Ovary (tissue), 9 donors: ENCODE measurements around the gene STING1. TPM values are rescaled to one million over a fixed set of nuclear protein-coding genes. Genes with fewer than 3 reads are reported as not detected.
"Not testable (repeated sequence)": the region's sequence is repeated elsewhere in the genome, so short reads cannot be mapped to it uniquely, and the experiment has no call there.

Experiments
- DNase-seq, 5 donors: peaks; one replicate each; pipeline ENCODE4 v3.0.0-alpha.2; 2019 to 2020
- H3K27ac ChIP-seq, 2 donors: fragments of 200-600 bp; one replicate each; pipeline versions ENCODE4 v1.5.1 to v1.8.0; 2019 to 2022
- H3K27me3 ChIP-seq: fragments of 200-600 bp; one replicate; pipeline ENCODE4 v1.8.0; 2022
- H3K36me3 ChIP-seq: fragments of 200-600 bp; sonication (generic); one replicate; pipeline ENCODE4 v1.5.1; 2019
- H3K4me1 ChIP-seq: one replicate; pipeline ENCODE4 v1.8.1; 2013; ENCODE audit warnings: mild to moderate bottlenecking, moderate library complexity; ENCODE audit not compliant: insufficient read depth
- H3K4me3 ChIP-seq: fragments of 200-600 bp; sonication (generic); one replicate; pipeline ENCODE4 v1.5.1; 2017
- H3K9me3 ChIP-seq, 2 donors: fragments of 200-600 bp in 1 of 2; sonication (generic) in 1 of 2; one replicate each; pipeline versions ENCODE4 v1.5.1 to v1.8.1; 2013 to 2019; ENCODE audit warnings: mild to moderate bottlenecking in 1 of 2, moderate library complexity in 1 of 2
- CTCF ChIP-seq, 3 donors: fragments of 450-650 bp in 2 of 3; fragments of 200-600 bp in 1 of 3; IDR thresholded peaks; one replicate each; pipeline versions ENCODE4 v1.5.1 to v1.8.0; 2016 to 2022; ENCODE audit warnings: antibody characterized with exemption in 3 of 3, mild to moderate bottlenecking in 1 of 3
- EP300 ChIP-seq: sonication (generic); formaldehyde crosslinking; IDR thresholded peaks from one replicate; pipeline ENCODE4 v1.6.1; 2017; ENCODE audit warnings: antibody characterized with exemption
- POLR2A ChIP-seq: fragments of 450-650 bp; IDR thresholded peaks from one replicate; pipeline ENCODE4 v1.6.1; 2017; ENCODE audit warnings: antibody characterized with exemption, mild to moderate bottlenecking, moderate library complexity
- WGBS, 3 donors: extraction: QIAGEN DNeasy Blood & Tissue Kit in 1 of 3; methylation state at CpG; one replicate each; pipeline versions ENCODE4 v1.1.5 to v1.1.7; 2013 to 2017; 5-methylcytosine and 5-hydroxymethylcytosine counted together
- intact Hi-C, 4 donors: fragments of 100-400 bp; cut with DNase I; formaldehyde crosslinking; loops; one replicate each; pipeline versions ENCODE4 v1.11.0 to v1.15.1; 2022 to 2023
- polyA plus RNA-seq, 2 donors: library from polyadenylated mRNA; stranded (reverse); fragments of 200-250 nt in 1 of 2; fragments of 350-450 nt in 1 of 2; fragmentation: Illumina TruSeq in 1 of 2; extraction: RNeasy Lipid Tissue Mini Kit (QIAGEN cat#74804) in 1 of 2; gene quantifications; one replicate each; pipeline ENCODE4 v1.2.3, GENCODE V29; 2013 to 2014
- total RNA-seq, 7 donors: library from RNA; depleted of rRNA in 2 of 7; stranded (reverse); fragments of >200 nt in 2 of 7; fragmentation: NEBNext Ultra II Directional in 3 of 7; extraction: Animal tissue kit (Norgen Biotek cat#: 25700) in 3 of 7; gene quantifications; one replicate each; pipeline versions ENCODE4 v1.1.0 to v1.2.4, GENCODE V29; 2016 to 2023
- donor health status: DM: no; HTN: no; CAD: no; lungs with moderate emphysema.
- donor health status: DM: no; HTN: no; CAD: no.
- donor health status: Bipolar disorder and iron deficiency.
- donor health status: DM: yes; HTN: yes; CAD: no.
- donor health status: DM: no; HTN: no; CAD: no.
- donor health status: DM: yes; HTN: yes; CAD: no.

The STING1 gene
- total and polyA plus RNA-seq, 9 donors, result 36.8 to 74.6 (median 50.2) TPM

GRCh38 chr5:139443831-139444453 is 38.6 kb downstream of the STING1 start:
- Histone ChIP-seq H3K27me3 (no peaks in the 10 kb centered on the region), H3K27ac (no peak overlapping the region), H3K4me1 (no peaks in the 10 kb centered on the region), H3K4me3 (no peak overlapping the region), H3K9me3 (no peaks in the 10 kb centered on the region), H3K36me3 (no peaks in the 10 kb centered on the region)
- DNase-seq, result no peak
- 55 to 62% (median 56%) methylated on average over 4 of the region's 4 CpGs for WGBS, 3 donors
- TF ChIP-seq EP300 (no peak), CTCF (IDR thresholded peaks at IDR 0.05) (no peak), POLR2A (no peak)
- intact Hi-C loops, result loop anchor here in 1 of 4 donors (10.0 kb wide), 1 partner anchor 71 kb away; no protein-coding TSS in a partner anchor

- H3K27me3 ChIP-seq, H3K36me3 ChIP-seq, H3K9me3 ChIP-seq, H3K4me1 ChIP-seq, DNase-seq, H3K27ac ChIP-seq, H3K4me3 ChIP-seq: not testable (repeated sequence)
- 96 to 97% (median 96%) methylated on average over 17 of the region's 17 CpGs for whole genome bisulfite sequencing, 3 donors
- intact Hi-C loops, result loop anchor here in 1 of 4 donors (10.0 kb wide), 1 partner anchor 74 kb away; no protein-coding TSS in a partner anchor
Observed at GRCh38 chr5:139440416-139440815, 42.1 kb downstream of the STING1 start.

GRCh38 chr5:139439013-139439903 is 43.3 kb downstream of the STING1 start, which contains the start of gene DNAJC18:
Gene DNAJC18 (minus strand): TSS chr5:139439525. CDS start chr5:139439445, 80 bp downstream.
- no peaks in the 10 kb centered on the region for H3K9me3 ChIP-seq
- peak; percentile 93 to 96 (median 95) for DNase-seq
- intact Hi-C loops, result loop anchor here in 1 of 4 donors (5.0 kb wide), 1 partner anchor 78 kb away; no protein-coding TSS in a partner anchor
- no peaks in the 10 kb centered on the region for H3K36me3 ChIP-seq
- no peaks in the 10 kb centered on the region for H3K27me3 ChIP-seq
- peaks cover 2% of the 10 kb centered on the region for H3K4me1 ChIP-seq
- TF ChIP-seq POLR2A (peak; percentile 47), EP300 (no peak)
- 2 to 3% (median 3%) methylated on average over 47 to 49 of the region's 49 CpGs for WGBS, 3 donors
- H3K27ac ChIP-seq, result peak within 1 kb of the TSS; percentile 81 to 92
- H3K4me3 ChIP-seq, result peak within 1 kb of the TSS; percentile 83

GRCh38 chr5:139438707-139439012 is 43.9 kb downstream of the STING1 start:
- no peak for DNase-seq
- no peak for TF ChIP-seq POLR2A
- no peak for TF ChIP-seq EP300
- TF ChIP-seq CTCF (IDR thresholded peaks at IDR 0.05), result no peak
- no peaks in the 10 kb centered on the region for H3K27me3 ChIP-seq
- intact Hi-C loops, result loop anchor here in 1 of 4 donors (5.0 kb wide), 1 partner anchor 79 kb away; no protein-coding TSS in a partner anchor
- 11 to 16% (median 15%) methylated on average over 8 of the region's 8 CpGs for WGBS, 3 donors
- H3K9me3 ChIP-seq, result no peaks in the 10 kb centered on the region
- no peaks in the 10 kb centered on the region for H3K36me3 ChIP-seq
- peak overlapping the region; percentile 81 to 92 for H3K27ac ChIP-seq
- peaks cover 2% of the 10 kb centered on the region for H3K4me1 ChIP-seq
- H3K4me3 ChIP-seq, result peak overlapping the region; percentile 83

- no peaks in the 10 kb centered on the region for H3K36me3 ChIP-seq
- no peak for DNase-seq
- H3K4me3 ChIP-seq, result no peak overlapping the region
- no peaks in the 10 kb centered on the region for H3K9me3 ChIP-seq
- H3K27ac ChIP-seq, result no peak overlapping the region
- intact Hi-C loops, result loop anchor here in 1 of 4 donors (5.0 kb wide), 1 partner anchor 82 kb away; no protein-coding TSS in a partner anchor
- H3K4me1 ChIP-seq, result peaks cover 2% of the 10 kb centered on the region
- no peaks in the 10 kb centered on the region for H3K27me3 ChIP-seq
- no peak for TF ChIP-seq EP300
- TF ChIP-seq CTCF (IDR thresholded peaks at IDR 0.05), result no peak
- TF ChIP-seq POLR2A, result no peak
- WGBS, 3 donors, result 95 to 97% (median 96%) methylated on average over 3 of the region's 3 CpGs
Observed at GRCh38 chr5:139435676-139436075, 46.9 kb downstream of the STING1 start.
